KOPT-K1 (cell line): ENCODE measurements around the gene ZNF804B.
"Not testable (repeated sequence)": the region's sequence is repeated elsewhere in the genome, so short reads cannot be mapped to it uniquely, and the experiment has no call there.

ENCODE experiments used
- H3K27ac ChIP-seq: fragments of 200-600 bp; sonication (generic); 2 replicates; pipeline ENCODE4 v1.5.1; 2016; ENCODE audit warnings: antibody characterized with exemption, mild to moderate bottlenecking, low read depth, low read length; ENCODE audit not compliant: poor library complexity, severe bottlenecking
- H3K36me3 ChIP-seq: fragments of 200-600 bp; sonication (generic); 2 replicates; pipeline ENCODE4 v1.5.1; 2017; ENCODE audit warnings: antibody characterized with exemption, mild to moderate bottlenecking, low read length, moderate library complexity; ENCODE audit not compliant: insufficient read depth
- H3K9me3 ChIP-seq: fragments of 200-600 bp; sonication (generic); 2 replicates; pipeline ENCODE4 v1.5.1; 2017; ENCODE audit warnings: antibody characterized with exemption, low read length, mild to moderate bottlenecking; ENCODE audit not compliant: insufficient read depth, poor library complexity, severe bottlenecking

Gene ZNF804B

DNA sequence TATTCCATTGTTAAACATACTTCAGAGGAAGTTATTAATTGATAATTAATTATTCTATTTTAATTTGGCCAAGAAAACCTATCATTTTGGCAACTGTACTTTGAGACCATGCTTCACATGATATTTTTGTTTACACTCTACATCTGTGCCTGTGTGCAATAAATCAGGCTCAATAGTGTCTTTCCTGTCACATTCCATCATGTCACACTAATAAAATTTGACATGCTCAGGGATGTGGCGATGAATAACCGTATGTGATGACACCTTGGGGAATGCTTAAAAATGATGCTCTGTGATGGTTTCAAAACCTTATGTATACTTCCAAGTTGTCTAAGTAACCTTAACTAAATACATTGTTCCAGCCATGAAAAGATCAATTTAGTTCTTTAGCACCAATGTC, 400.6 kb downstream of the ZNF804B start:
- no peaks in the 10 kb centered on the region for H3K9me3 ChIP-seq

DNA sequence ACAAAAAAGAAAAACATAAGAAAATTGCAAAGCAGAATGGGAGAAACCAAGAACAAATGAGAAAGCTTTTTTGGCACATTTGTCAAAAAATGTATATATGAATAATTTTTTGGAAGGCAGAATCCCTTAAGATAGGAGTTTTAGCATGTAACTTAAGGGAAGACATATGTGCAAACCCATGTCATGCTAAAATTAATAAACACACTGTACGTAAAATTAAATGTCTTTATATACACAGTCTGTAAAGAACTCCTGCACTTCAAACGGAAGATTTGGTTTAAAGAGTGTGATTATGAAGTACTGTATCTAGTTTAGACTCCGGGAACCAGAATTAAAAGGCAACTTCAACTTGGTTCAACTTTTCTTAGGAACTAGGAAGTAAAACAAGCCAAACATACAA, 405.9 kb downstream of the ZNF804B start:
- no peak overlapping the region for H3K27ac ChIP-seq
- no peaks in the 10 kb centered on the region for H3K36me3 ChIP-seq
- H3K9me3 ChIP-seq = no peaks in the 10 kb centered on the region

More for the DNA sequence above, 400.6 kb downstream of the ZNF804B start:
- no peaks in the 10 kb centered on the region for H3K36me3 ChIP-seq
- no peak overlapping the region for H3K27ac ChIP-seq

DNA sequence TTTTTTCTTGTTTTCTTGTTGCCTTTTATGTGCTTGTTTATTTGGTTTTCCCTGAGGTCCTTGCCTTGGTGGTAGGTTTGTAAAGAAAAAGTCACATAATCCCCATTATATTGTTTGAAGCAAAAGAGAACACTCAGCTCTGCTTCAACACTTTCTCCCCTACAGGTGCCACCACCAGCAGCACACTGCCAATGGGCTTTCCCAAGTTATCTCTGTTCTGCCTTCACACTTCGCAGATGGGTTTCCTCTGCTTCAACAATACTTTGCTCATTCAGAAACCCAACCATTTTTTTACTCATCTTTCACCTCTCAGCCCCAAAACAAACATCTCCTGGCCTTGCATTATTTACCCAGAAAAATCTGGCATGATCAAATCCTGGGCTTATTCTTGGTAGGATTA, 411.1 kb downstream of the ZNF804B start:
- Histone ChIP-seq H3K36me3 (no peaks in the 10 kb centered on the region), H3K27ac (no peak overlapping the region), H3K9me3 (no peaks in the 10 kb centered on the region)

DNA sequence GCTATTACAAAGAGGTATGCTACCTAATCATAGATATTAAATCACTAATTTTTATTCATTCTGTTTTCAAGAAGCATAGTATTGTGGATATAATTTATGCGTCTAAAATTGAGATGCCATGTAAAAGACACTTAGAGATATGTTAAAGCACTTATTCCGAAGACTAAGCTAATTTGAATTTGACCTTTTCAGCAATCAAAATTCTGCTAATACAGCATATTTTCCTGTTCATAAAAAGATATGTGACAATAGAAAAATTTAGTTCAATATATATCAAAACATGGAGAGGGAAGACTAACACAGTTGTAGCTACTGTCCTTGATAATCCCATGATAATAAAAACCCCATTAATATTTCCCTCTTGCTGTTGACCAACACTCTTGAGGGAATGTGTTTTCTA, 422.6 kb downstream of the ZNF804B start:
- no peaks in the 10 kb centered on the region for H3K9me3 ChIP-seq
- H3K36me3 ChIP-seq = no peaks in the 10 kb centered on the region
- H3K27ac ChIP-seq = no peak overlapping the region

DNA sequence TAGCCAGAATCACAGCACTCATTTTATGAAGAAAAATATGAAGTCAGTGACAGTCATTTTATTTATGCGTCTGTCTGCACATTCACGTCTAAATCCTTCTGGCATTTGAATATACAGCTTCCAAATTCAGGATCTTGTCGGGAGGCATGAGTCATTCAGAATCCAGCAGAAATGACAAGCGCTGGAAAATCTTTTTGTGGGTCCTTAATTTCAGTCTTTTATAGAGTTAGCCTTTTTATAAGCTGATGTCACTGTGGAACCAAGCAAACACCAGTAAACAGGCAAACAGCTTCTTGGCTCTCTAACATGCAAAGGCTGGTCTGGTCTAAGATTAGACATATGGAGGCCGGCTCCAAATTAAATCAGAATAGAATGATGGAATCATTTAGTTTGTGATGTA, 424.2 kb downstream of the ZNF804B start:
- Histone ChIP-seq H3K36me3 (no peaks in the 10 kb centered on the region), H3K27ac (no peak overlapping the region), H3K9me3 (no peaks in the 10 kb centered on the region)

DNA sequence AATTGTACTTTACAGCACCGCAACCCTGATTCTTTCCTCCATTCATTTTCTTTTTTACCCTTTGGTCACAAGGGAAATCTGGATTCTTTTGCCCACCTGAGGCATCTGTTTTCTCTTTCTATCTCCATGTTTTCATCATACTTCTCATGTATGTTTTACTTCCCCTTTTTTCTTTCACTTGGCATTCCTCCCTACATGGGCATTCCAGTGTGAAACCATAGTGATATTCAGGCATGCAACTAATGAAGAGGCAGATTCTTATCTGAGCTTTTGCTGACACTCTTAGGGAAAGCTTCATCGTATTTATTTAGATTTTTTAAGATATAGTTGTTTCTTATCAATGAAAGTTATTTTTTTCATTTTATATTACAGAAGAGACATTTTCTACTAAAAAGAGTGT, 441.3 kb downstream of the ZNF804B start:
- Histone ChIP-seq H3K27ac (no peak overlapping the region), H3K36me3 (no peaks in the 10 kb centered on the region), H3K9me3 (no peaks in the 10 kb centered on the region)

DNA sequence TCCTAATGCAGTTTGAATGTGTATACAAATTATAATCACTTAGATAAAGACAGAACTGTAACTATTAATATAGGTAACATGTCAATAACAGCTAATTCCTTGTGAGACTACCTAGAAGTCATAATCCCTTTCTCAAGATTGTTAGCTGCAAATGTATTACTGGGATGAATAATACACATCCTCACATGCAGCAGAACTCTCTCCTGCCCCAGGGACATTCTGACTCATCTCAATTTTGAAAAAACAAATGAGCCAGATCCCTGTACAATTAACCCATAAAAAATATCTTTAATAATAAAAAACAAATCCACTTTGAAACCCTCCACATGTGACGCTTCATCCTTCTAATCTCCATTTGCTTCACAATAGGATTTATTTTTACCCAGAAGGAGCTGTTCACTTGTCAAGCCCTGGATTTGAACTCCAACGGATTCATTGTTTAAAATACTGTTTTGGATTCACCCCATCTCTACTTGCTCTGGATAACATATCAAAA, 464.4 kb downstream of the ZNF804B start:
- H3K27ac ChIP-seq = no peak overlapping the region
- no peaks in the 10 kb centered on the region for H3K36me3 ChIP-seq
- no peaks in the 10 kb centered on the region for H3K9me3 ChIP-seq

DNA sequence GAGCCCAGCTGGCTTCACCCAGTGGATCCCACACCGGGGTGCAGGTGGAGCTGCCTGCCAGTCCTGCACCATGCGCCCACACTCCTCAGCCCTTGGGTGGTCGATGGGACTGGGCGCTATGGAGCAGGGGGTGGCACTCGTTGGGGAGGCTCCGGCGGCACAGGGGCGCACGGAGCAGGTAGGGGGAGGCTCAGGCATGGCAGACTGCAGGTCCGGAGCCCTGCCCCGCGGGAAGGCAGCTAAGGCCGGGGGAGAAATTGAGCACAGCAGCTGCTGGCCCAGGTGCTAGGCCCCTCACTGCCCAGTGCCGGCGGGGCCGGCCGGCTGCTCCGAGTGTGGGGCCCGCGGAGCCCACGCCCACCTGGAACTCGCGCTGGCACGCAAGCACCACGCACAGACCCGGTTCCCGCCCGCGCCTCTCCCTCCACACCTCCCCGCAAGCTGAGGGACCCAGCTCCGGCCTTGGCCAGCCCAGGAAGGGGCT, 469.2 kb downstream of the ZNF804B start:
- H3K27ac ChIP-seq, H3K9me3 ChIP-seq, H3K36me3 ChIP-seq: not testable (repeated sequence)

DNA sequence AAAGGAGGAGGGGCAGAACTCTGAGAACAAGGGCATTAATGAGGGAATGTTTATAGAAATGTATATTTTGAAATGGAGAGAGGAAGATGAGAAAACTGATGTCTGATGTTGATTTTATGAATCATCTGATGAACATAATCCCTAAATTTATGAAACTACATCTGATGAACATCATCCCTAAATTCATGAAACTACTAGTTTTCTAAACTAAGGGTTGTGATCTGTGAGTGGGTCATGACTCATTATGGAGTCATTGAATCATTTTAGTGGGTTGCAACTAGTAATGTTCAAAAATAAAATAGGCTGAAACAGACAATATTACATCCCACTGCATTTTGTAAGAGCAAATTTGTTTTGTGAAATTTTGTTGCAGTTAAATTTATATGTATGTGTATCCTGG, 478.7 kb downstream of the ZNF804B start:
- no peak overlapping the region for H3K27ac ChIP-seq
- no peaks in the 10 kb centered on the region for H3K9me3 ChIP-seq
- no peaks in the 10 kb centered on the region for H3K36me3 ChIP-seq

DNA sequence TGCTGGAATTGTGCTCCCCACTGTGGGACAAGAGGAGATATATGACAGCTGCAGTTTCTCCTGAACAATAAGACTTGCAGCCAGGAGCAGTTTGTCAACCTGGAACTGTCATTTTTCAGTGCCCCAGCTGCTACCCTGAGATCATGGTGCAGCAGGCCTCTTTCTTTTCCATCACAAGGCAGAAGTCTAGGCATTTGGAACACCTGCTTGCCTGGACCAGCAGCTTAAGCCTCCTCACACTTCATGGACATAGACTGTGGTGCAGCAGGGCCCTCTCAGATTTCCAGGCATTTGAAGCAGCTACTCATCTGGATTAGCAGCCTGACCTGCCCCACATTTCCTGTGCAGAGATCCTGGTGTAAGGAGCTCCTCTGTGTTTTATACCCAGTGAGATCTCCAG, 486.7 kb downstream of the ZNF804B start:
- H3K9me3 ChIP-seq = no peaks in the 10 kb centered on the region
- H3K36me3 ChIP-seq = no peaks in the 10 kb centered on the region
- H3K27ac ChIP-seq = no peak overlapping the region

DNA sequence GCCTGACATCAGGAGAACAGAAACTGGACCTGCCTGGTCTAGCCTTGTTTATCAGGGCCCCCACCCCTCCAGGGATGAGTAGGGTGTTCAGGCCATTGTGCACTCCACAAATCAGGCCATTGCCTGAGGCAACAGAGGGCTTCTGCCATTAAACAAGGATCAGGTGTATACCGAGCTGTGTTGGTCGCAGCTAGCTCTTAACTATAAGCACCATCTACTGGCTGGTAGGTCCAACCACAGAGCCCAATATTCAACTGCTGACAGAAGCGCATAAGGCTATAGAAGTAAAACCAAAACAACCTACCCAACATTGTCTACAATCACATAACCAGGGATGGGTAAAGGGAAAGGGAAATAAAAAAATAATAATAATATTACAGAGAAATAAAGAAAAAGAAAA, 487.7 kb downstream of the ZNF804B start:
- no peaks in the 10 kb centered on the region for H3K36me3 ChIP-seq
- H3K27ac ChIP-seq = no peak overlapping the region
- H3K9me3 ChIP-seq = no peaks in the 10 kb centered on the region

DNA sequence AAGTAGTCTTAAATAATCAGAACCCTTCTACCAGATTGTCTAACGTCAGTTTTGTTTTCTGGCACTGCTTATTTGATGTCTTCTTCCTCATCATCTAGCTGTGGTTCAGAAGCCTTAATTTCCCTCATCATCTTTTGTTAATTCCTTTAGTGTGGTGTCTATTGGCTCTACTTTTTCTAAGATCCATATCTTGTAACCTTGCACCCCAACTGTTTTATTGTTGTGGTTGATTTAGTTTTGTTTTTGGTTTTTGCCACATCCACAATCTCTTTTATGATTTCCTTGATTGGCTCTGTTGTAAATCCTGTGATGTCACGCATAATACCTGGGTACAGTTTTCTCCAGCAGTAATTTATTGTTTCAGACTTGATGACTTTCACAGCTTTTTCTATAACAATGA, 499.6 kb downstream of the ZNF804B start:
- H3K9me3 ChIP-seq = no peaks in the 10 kb centered on the region
- no peaks in the 10 kb centered on the region for H3K36me3 ChIP-seq
- H3K27ac ChIP-seq = no peak overlapping the region

DNA sequence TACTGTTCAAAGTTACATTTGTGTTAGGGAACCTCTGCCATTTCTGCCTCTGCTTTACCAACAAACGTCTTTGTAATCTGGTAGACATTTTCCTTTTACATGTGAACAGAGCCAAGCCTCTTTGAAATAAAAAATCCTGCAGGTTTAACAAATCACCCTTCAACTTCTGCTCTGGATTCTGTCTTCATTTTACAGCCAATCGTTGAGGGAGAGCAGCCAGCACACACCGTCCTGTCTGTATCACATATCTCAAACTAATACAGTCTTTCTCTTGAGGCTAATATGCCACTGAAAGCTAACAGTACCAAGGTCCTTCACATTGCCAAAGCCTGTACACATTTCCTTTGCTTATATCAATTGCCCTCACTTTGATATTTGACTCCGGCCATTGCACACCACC, 504.6 kb downstream of the ZNF804B start:
- H3K9me3 ChIP-seq = no peaks in the 10 kb centered on the region
- H3K36me3 ChIP-seq = no peaks in the 10 kb centered on the region
- H3K27ac ChIP-seq = no peak overlapping the region

DNA sequence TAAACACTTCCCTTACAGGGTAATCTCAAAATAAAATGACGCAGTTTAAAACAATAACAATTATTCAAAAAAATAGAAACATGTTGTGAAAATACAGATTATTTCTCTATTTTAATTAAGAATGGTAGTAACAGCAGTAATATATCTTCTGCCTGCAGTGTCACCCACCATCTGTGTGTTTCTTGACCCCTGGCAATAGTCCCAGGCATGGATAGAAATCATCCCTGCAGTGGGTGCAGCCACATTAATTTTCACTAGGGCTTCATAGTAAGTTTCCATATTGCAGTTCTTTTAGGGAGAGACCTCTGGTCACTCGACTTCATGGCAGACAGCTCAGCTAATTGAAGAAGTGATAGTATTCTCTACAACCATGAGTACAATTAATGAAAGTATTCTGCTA, 506.1 kb downstream of the ZNF804B start:
- Histone ChIP-seq H3K9me3 (no peaks in the 10 kb centered on the region), H3K36me3 (no peaks in the 10 kb centered on the region), H3K27ac (no peak overlapping the region)

DNA sequence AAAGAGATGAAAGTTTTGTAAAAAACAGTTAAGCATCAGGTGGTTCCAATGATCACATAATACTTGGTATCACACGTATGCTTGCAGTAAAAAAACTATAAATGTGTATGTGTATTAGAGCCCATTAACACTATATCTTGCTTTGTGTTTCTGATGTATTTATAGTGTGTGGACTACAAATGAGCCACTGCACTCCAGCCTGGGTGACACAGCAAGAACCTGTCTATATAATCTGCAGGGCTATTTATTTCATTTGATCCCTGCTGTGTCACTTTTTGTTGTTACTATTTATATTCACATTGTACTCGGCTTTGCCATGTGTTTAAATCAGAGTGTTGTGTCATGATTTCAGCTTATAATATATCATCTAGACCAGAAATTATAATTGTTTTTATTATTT, 523.8 kb downstream of the ZNF804B start:
- H3K9me3 ChIP-seq = no peaks in the 10 kb centered on the region
- H3K36me3 ChIP-seq = no peaks in the 10 kb centered on the region
- H3K27ac ChIP-seq = no peak overlapping the region

DNA sequence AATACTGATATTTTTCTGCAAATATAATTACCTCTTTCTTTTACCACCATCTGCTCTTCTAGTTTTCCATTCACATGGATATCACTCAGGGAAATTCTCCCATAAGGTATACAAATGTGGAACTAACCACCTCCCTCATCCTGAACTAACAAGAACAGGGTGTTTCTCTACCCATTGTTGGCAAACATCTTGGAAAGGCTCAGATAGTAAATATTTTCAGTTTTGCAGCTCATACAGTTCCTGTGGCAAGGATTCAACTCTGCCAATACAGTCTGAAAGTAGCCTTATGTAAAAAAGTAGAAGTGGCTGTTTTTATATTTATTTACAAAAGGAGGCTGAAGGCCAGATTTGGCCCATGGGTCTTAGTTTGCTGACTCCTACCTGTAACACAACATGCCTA, 549.0 kb downstream of the ZNF804B start:
- H3K9me3 ChIP-seq = no peaks in the 10 kb centered on the region
- H3K36me3 ChIP-seq = no peaks in the 10 kb centered on the region
- H3K27ac ChIP-seq = no peak overlapping the region

DNA sequence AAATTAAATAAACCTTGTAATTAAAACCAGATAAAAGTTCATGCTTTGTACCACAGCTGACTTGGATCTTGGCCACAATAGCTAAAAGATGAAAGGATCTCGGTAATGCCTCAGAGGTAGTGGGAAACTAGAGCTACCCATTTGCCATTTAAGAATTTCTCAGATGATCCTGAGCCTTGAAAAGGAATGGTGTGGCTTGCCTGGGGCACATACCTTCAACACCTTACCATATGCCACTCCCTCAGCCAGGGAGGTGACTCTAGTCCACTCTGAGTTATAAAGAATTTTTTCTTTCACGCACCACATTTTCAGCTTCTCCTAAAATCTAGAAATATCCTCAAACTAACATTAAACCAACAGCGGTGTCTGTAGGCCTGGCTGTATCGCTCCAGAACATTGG, 552.4 kb downstream of the ZNF804B start:
- Histone ChIP-seq H3K9me3 (no peaks in the 10 kb centered on the region), H3K27ac (no peak overlapping the region), H3K36me3 (no peaks in the 10 kb centered on the region)
